GM23338 (cell line): ENCODE data around the gene ADGRG1.

ENCODE experiments used
- CREB1 ChIP-seq: fragments of 250-450 bp; sonication (Bioruptor Pico); IDR thresholded peaks from 2 replicates; pipeline ENCODE4 v1.5.0; 2020; ENCODE audit warnings: low read depth, mild to moderate bottlenecking, moderate library complexity
- EZH2 ChIP-seq: fragments of 200-600 bp; sonication (generic); IDR thresholded peaks from one replicate; pipeline ENCODE4 v1.8.0; 2017; ENCODE audit warnings: antibody characterized with exemption, mild to moderate bottlenecking, low read depth; ENCODE audit not compliant: unreplicated experiment
- EZH2phosphoT487 ChIP-seq: fragments of 200-600 bp; sonication (generic); IDR thresholded peaks from one replicate; pipeline ENCODE4 v1.8.1; 2018; ENCODE audit warnings: antibody characterized with exemption; ENCODE audit not compliant: unreplicated experiment
- POLR2AphosphoS5 ChIP-seq: IDR thresholded peaks from 2 replicates; pipeline ENCODE4 v1.6.1; 2016; ENCODE audit warnings: antibody characterized with exemption, low read depth
- STAT1 ChIP-seq: IDR thresholded peaks from one replicate; pipeline ENCODE4 v1.6.1; 2016; ENCODE audit warnings: antibody characterized with exemption; ENCODE audit not compliant: unreplicated experiment
- TF ChIP-seq, protein P1 (sequence below), 2 experiments: fragments of 200-600 bp in 1 of 2; sonication (generic) in 1 of 2; conservative IDR thresholded peaks; 2 replicates each; pipeline versions ENCODE4 v1.5.1 to v1.6.1; 2016 to 2017; ENCODE audit warnings: antibody characterized with exemption in 2 of 2, low read depth in 2 of 2, mild to moderate bottlenecking in 2 of 2, moderate library complexity in 1 of 2
- TF ChIP-seq, protein P2 (sequence below): IDR thresholded peaks from one replicate; pipeline ENCODE4 v1.6.1; 2018; ENCODE audit warnings: antibody characterized with exemption; ENCODE audit not compliant: unreplicated experiment

DNA sequence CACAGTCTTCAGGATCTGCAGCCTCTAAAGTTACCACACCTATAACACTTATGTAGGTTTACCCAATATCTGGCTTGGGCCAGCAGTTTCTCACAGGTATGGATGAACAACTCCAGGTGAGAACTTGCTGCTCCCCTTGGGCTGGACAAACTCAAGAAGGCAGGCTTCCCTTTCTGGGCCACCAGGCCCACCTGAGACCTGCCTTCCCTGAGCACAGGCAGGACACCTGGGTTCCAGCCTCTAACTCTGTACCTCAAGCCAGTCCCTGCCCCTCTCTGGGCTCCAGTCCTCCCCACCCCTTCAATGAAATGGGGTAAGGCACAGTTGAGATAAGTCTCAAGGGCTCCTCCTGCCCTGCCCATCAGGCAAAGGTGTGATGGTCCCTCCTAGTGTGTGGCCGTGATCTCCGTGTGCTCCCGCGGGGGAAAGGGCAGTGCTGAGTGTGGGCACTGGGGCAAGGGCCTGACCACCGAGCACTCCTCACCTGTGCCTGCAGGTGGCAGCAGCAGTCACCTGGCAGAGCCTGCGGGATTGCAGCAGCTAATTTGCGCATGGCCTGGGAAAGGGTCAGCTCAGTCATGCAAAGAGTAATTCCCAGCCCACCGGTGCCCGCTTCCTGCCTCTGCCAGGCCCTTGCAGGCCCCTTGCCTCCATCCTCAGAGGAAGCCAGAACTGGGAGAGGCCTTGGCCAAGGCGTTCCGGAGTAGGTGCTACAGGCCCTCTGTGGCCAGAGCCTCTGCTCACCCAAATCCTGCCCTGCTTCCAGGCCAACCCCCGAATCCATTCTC lies 28.2 kb upstream of the ADGRG1 start:
- TF ChIP-seq, protein P1, sequence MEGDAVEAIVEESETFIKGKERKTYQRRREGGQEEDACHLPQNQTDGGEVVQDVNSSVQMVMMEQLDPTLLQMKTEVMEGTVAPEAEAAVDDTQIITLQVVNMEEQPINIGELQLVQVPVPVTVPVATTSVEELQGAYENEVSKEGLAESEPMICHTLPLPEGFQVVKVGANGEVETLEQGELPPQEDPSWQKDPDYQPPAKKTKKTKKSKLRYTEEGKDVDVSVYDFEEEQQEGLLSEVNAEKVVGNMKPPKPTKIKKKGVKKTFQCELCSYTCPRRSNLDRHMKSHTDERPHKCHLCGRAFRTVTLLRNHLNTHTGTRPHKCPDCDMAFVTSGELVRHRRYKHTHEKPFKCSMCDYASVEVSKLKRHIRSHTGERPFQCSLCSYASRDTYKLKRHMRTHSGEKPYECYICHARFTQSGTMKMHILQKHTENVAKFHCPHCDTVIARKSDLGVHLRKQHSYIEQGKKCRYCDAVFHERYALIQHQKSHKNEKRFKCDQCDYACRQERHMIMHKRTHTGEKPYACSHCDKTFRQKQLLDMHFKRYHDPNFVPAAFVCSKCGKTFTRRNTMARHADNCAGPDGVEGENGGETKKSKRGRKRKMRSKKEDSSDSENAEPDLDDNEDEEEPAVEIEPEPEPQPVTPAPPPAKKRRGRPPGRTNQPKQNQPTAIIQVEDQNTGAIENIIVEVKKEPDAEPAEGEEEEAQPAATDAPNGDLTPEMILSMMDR (conservative IDR thresholded peaks at IDR 0.05; ENCODE audit: low read depth in 2 of 2) = peak; percentile 59 to 96
- no peak for TF ChIP-seq EZH2phosphoT487
- TF ChIP-seq, protein P2, sequence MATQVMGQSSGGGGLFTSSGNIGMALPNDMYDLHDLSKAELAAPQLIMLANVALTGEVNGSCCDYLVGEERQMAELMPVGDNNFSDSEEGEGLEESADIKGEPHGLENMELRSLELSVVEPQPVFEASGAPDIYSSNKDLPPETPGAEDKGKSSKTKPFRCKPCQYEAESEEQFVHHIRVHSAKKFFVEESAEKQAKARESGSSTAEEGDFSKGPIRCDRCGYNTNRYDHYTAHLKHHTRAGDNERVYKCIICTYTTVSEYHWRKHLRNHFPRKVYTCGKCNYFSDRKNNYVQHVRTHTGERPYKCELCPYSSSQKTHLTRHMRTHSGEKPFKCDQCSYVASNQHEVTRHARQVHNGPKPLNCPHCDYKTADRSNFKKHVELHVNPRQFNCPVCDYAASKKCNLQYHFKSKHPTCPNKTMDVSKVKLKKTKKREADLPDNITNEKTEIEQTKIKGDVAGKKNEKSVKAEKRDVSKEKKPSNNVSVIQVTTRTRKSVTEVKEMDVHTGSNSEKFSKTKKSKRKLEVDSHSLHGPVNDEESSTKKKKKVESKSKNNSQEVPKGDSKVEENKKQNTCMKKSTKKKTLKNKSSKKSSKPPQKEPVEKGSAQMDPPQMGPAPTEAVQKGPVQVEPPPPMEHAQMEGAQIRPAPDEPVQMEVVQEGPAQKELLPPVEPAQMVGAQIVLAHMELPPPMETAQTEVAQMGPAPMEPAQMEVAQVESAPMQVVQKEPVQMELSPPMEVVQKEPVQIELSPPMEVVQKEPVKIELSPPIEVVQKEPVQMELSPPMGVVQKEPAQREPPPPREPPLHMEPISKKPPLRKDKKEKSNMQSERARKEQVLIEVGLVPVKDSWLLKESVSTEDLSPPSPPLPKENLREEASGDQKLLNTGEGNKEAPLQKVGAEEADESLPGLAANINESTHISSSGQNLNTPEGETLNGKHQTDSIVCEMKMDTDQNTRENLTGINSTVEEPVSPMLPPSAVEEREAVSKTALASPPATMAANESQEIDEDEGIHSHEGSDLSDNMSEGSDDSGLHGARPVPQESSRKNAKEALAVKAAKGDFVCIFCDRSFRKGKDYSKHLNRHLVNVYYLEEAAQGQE = no peak
- TF ChIP-seq STAT1 = no peak
- no peak for TF ChIP-seq POLR2AphosphoS5
- no peak for TF ChIP-seq CREB1 (CRISPR knock-in tag)
- TF ChIP-seq EZH2 = no peak
